Sigmoid colon (tissue), 4 donors: ENCODE results near the gene SH2D7.

Source experiments
- EP300 ChIP-seq, 4 donors: sonication (generic); formaldehyde crosslinking; IDR thresholded peaks; one replicate each; pipeline ENCODE4 v1.6.1; 2017; ENCODE audit warnings: antibody characterized with exemption in 4 of 4
- POLR2A ChIP-seq, 2 donors: fragments of 450-650 bp; IDR thresholded peaks; one replicate each; pipeline ENCODE4 v1.6.1; 2016; ENCODE audit warnings: antibody characterized with exemption in 2 of 2, mild to moderate bottlenecking in 2 of 2, moderate library complexity in 2 of 2
- POLR2AphosphoS5 ChIP-seq, 4 donors: sonication (generic); formaldehyde crosslinking; IDR thresholded peaks; one replicate each; pipeline ENCODE4 v1.6.1; 2017; ENCODE audit warnings: antibody characterized with exemption in 4 of 4
- TF ChIP-seq, protein P1 (sequence below), 4 experiments: fragments of 450-650 bp in 3 of 4; fragments of 200-600 bp in 1 of 4; IDR thresholded peaks; one replicate each; pipeline ENCODE4 v1.5.1; 2016 to 2019; ENCODE audit warnings: antibody characterized with exemption in 4 of 4, mild to moderate bottlenecking in 3 of 4, moderate library complexity in 2 of 4

DNA sequence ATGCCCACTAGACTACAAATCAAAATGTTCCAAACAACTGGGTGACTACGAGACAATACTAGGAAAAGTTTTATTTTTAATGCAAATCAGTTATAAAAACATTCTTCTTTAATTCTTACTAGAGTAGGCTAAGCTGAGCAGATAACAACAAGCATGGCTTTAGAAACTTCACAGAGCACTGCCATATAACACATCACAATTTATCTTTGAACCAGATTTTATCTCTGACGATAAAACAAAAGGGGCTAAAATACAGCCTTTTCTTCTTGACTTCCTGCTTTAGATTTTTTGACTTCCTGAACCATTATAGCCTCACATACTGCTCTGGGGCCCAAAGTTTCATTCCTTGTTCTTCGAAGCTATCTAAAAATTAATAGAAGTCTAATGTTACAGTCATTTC, 40.8 kb upstream of the SH2D7 start:
- TF ChIP-seq, protein P1, sequence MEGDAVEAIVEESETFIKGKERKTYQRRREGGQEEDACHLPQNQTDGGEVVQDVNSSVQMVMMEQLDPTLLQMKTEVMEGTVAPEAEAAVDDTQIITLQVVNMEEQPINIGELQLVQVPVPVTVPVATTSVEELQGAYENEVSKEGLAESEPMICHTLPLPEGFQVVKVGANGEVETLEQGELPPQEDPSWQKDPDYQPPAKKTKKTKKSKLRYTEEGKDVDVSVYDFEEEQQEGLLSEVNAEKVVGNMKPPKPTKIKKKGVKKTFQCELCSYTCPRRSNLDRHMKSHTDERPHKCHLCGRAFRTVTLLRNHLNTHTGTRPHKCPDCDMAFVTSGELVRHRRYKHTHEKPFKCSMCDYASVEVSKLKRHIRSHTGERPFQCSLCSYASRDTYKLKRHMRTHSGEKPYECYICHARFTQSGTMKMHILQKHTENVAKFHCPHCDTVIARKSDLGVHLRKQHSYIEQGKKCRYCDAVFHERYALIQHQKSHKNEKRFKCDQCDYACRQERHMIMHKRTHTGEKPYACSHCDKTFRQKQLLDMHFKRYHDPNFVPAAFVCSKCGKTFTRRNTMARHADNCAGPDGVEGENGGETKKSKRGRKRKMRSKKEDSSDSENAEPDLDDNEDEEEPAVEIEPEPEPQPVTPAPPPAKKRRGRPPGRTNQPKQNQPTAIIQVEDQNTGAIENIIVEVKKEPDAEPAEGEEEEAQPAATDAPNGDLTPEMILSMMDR (IDR thresholded peaks at IDR 0.05): no peak
- no peak for TF ChIP-seq POLR2AphosphoS5 (IDR thresholded peaks at IDR 0.05)
- TF ChIP-seq POLR2A (IDR thresholded peaks at IDR 0.05): no peak
- no peak for TF ChIP-seq EP300 (IDR thresholded peaks at IDR 0.05)
